Neural progenitor cell (in vitro differentiated cells): ENCODE measurements around the gene NASP. TPM values are rescaled to one million over a fixed set of nuclear protein-coding genes. Genes with fewer than 3 reads are reported as not detected.

Source experiments
- DNase-seq: peaks from one replicate; pipeline ENCODE4 v3.0.0-alpha.2; 2016; ENCODE audit warnings: low spot score
- H2AFZ ChIP-seq: fragments of 200-600 bp; sonication (generic); replicated peaks from 2 replicates; pipeline ENCODE4 v1.6.1; 2016; ENCODE audit warnings: antibody characterized with exemption
- H3F3A ChIP-seq: fragments of 200-600 bp; sonication (generic); 2 replicates; pipeline ENCODE4 v1.6.1; 2016; ENCODE audit warnings: antibody characterized with exemption, low read depth
- H3K27ac ChIP-seq: fragments of 200-600 bp; sonication (generic); 2 replicates; pipeline ENCODE4 v1.5.1; 2016; ENCODE audit warnings: mild to moderate bottlenecking
- H3K27me3 ChIP-seq: fragments of 200-600 bp; sonication (generic); 2 replicates; pipeline ENCODE4 v1.6.1; 2016; ENCODE audit warnings: mild to moderate bottlenecking, moderate library complexity
- H3K36me3 ChIP-seq: fragments of 200-600 bp; sonication (generic); 2 replicates; pipeline ENCODE4 v1.5.1; 2016
- H3K4me1 ChIP-seq: fragments of 200-600 bp; sonication (generic); 2 replicates; pipeline ENCODE4 v1.6.1; 2016; ENCODE audit warnings: mixed run types
- H3K4me2 ChIP-seq: fragments of 200-600 bp; sonication (generic); 2 replicates; pipeline ENCODE4 v1.6.1; 2016
- H3K4me3 ChIP-seq: fragments of 200-600 bp; sonication (generic); 2 replicates; pipeline ENCODE4 v1.5.1; 2016
- H3K79me2 ChIP-seq: fragments of 200-600 bp; sonication (generic); 2 replicates; pipeline ENCODE4 v1.6.1; 2016; ENCODE audit warnings: low read depth
- H3K9ac ChIP-seq: fragments of 200-600 bp; sonication (generic); 2 replicates; pipeline ENCODE4 v1.6.1; 2016
- H3K9me3 ChIP-seq: fragments of 200-600 bp; sonication (generic); 2 replicates; pipeline ENCODE4 v1.5.1; 2016; ENCODE audit warnings: low read depth
- H4K20me1 ChIP-seq: fragments of 200-600 bp; sonication (generic); 2 replicates; pipeline ENCODE4 v1.6.1; 2016; ENCODE audit warnings: low read depth
- H3K27ac Mint-ChIP-seq: 3 replicates; pipeline ENCODE4 v1.8.0; 2021; ENCODE audit warnings: mixed read lengths
- H3K27me3 Mint-ChIP-seq: 2 replicates; pipeline ENCODE4 v1.8.0; 2022; ENCODE audit warnings: low read depth, mild to moderate bottlenecking, inconsistent platforms, moderate library complexity, mixed read lengths; ENCODE audit not compliant: insufficient read depth
- H3K36me3 Mint-ChIP-seq: 3 replicates; pipeline ENCODE4 v1.8.0; 2021; ENCODE audit warnings: mixed read lengths
- H3K4me1 Mint-ChIP-seq: 3 replicates; pipeline ENCODE4 v1.8.0; 2021; ENCODE audit warnings: mixed read lengths
- H3K4me3 Mint-ChIP-seq: 3 replicates; pipeline ENCODE4 v1.8.0; 2021; ENCODE audit warnings: mild to moderate bottlenecking, moderate library complexity, mixed read lengths
- H3K9me3 Mint-ChIP-seq: 3 replicates; pipeline ENCODE4 v1.8.0; 2020; ENCODE audit warnings: mixed read lengths
- EZH2 ChIP-seq: fragments of 200-600 bp; sonication (generic); IDR thresholded peaks from 2 replicates; pipeline ENCODE4 v1.6.1; 2017; ENCODE audit warnings: antibody characterized with exemption, mild to moderate bottlenecking, moderate library complexity
- EZH2phosphoT487 ChIP-seq: fragments of 200-600 bp; sonication (generic); IDR thresholded peaks from 2 replicates; pipeline ENCODE4 v1.6.1; 2017; ENCODE audit warnings: antibody characterized with exemption
- total RNA-seq: library from RNA; depleted of rRNA; stranded (reverse); fragments of >200 nt; gene quantifications from 2 replicates; pipeline ENCODE4 v1.2.3, GENCODE V29; 2015; ENCODE audit warnings: low replicate concordance
- TF ChIP-seq, protein P1 (sequence below): fragments of 200-600 bp; sonication (generic); IDR thresholded peaks from 2 replicates; pipeline ENCODE4 v1.5.1; 2017; ENCODE audit warnings: antibody characterized with exemption, mild to moderate bottlenecking

The NASP gene
- total RNA-seq, 1 donor from 2014 or later, result 337 TPM

- peaks cover 35% of the 10 kb centered on the region for H3K36me3 Mint-ChIP-seq
- no peaks in the 10 kb centered on the region for H3K4me1 Mint-ChIP-seq
Observed at GRCh38 chr1:45630429-45630828, 46.6 kb downstream of the NASP start.

GRCh38 chr1:45635211-45635610, 51.4 kb downstream of the NASP start:
- no peak overlapping the region for H3K4me3 ChIP-seq
- no peaks in the 10 kb centered on the region for H3K27me3 Mint-ChIP-seq
- no peak overlapping the region for H3K27ac Mint-ChIP-seq
- H3K4me1 ChIP-seq, result no peaks in the 10 kb centered on the region
- H3K9me3 Mint-ChIP-seq, result no peaks in the 10 kb centered on the region
- no peaks in the 10 kb centered on the region for H3K4me1 Mint-ChIP-seq
- H3K36me3 ChIP-seq, result peaks cover 41% of the 10 kb centered on the region
- TF ChIP-seq EZH2phosphoT487 (no peak), EZH2 (no peak)
- TF ChIP-seq, protein P1, sequence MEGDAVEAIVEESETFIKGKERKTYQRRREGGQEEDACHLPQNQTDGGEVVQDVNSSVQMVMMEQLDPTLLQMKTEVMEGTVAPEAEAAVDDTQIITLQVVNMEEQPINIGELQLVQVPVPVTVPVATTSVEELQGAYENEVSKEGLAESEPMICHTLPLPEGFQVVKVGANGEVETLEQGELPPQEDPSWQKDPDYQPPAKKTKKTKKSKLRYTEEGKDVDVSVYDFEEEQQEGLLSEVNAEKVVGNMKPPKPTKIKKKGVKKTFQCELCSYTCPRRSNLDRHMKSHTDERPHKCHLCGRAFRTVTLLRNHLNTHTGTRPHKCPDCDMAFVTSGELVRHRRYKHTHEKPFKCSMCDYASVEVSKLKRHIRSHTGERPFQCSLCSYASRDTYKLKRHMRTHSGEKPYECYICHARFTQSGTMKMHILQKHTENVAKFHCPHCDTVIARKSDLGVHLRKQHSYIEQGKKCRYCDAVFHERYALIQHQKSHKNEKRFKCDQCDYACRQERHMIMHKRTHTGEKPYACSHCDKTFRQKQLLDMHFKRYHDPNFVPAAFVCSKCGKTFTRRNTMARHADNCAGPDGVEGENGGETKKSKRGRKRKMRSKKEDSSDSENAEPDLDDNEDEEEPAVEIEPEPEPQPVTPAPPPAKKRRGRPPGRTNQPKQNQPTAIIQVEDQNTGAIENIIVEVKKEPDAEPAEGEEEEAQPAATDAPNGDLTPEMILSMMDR, result no peak
- H3K4me2 ChIP-seq, result no peak overlapping the region
- H3K36me3 Mint-ChIP-seq, result peaks cover 22% of the 10 kb centered on the region
- H2AFZ ChIP-seq, result no peak overlapping the region
- H3K27ac ChIP-seq, result no peak overlapping the region
- peaks cover 14% of the 10 kb centered on the region for H4K20me1 ChIP-seq
- H3F3A ChIP-seq, result peaks cover 14% of the 10 kb centered on the region
- H3K9me3 ChIP-seq, result no peaks in the 10 kb centered on the region
- no peaks in the 10 kb centered on the region for H3K27me3 ChIP-seq
- no peak overlapping the region for H3K4me3 Mint-ChIP-seq
- DNase-seq, result no peak
- no peaks in the 10 kb centered on the region for H3K79me2 ChIP-seq
- no peak overlapping the region for H3K9ac ChIP-seq

More at GRCh38 chr1:45630429-45630828, 46.6 kb downstream of the NASP start:
- Mint-ChIP-seq H3K27ac (no peak overlapping the region), H3K27me3 (no peaks in the 10 kb centered on the region), H3K4me3 (no peak overlapping the region), H3K9me3 (no peaks in the 10 kb centered on the region)
- Histone ChIP-seq H3K4me3 (no peak overlapping the region), H3F3A (peaks cover 14% of the 10 kb centered on the region), H3K4me1 (no peaks in the 10 kb centered on the region), H3K79me2 (no peaks in the 10 kb centered on the region), H3K27me3 (no peaks in the 10 kb centered on the region), H3K4me2 (no peak overlapping the region), H4K20me1 (peaks cover 7% of the 10 kb centered on the region), H3K36me3 (peaks cover 44% of the 10 kb centered on the region), H3K9ac (no peak overlapping the region), H2AFZ (no peak overlapping the region), H3K27ac (no peak overlapping the region), H3K9me3 (no peaks in the 10 kb centered on the region)
- TF ChIP-seq EZH2 (no peak), EZH2phosphoT487 (no peak)
- TF ChIP-seq, protein P1, result no peak
- no peak for DNase-seq

DNA sequence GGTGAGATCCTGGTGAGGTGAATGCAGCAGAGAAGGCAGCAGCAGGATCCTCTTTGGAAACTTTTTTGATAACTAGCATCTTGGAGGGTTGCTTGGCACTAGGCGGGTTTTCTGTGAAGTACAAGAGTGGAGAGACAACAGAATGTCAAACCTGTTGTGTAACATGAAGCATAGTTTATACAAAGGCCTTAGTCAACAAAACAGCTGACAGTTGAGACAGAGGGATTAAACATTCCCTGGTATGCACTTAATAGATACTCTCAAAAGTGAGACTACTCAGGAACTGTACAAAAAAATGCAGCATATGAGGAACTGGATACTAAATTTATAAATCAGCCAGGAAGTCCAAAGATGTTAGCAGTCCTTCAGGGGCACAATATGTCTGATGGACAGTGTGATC, 56.5 kb downstream of the NASP start:
- TF ChIP-seq EZH2phosphoT487 (no peak), EZH2 (no peak)
- TF ChIP-seq, protein P1, result no peak
- Mint-ChIP-seq H3K4me3 (no peak overlapping the region), H3K27me3 (no peaks in the 10 kb centered on the region), H3K27ac (no peak overlapping the region), H3K9me3 (no peaks in the 10 kb centered on the region), H3K4me1 (no peaks in the 10 kb centered on the region), H3K36me3 (peaks cover 20% of the 10 kb centered on the region)
- H3K9ac ChIP-seq, result no peak overlapping the region
- peaks cover 21% of the 10 kb centered on the region for H3F3A ChIP-seq
- no peak overlapping the region for H3K27ac ChIP-seq
- H3K36me3 ChIP-seq, result peaks cover 27% of the 10 kb centered on the region
- H2AFZ ChIP-seq, result no peak overlapping the region
- H3K27me3 ChIP-seq, result no peaks in the 10 kb centered on the region
- H3K79me2 ChIP-seq, result peaks cover 10% of the 10 kb centered on the region
- H3K4me3 ChIP-seq, result no peak overlapping the region
- DNase-seq, result no peak
- peaks cover 22% of the 10 kb centered on the region for H4K20me1 ChIP-seq
- no peaks in the 10 kb centered on the region for H3K9me3 ChIP-seq
- no peaks in the 10 kb centered on the region for H3K4me1 ChIP-seq
- H3K4me2 ChIP-seq, result no peak overlapping the region
